Activated T-cell treated with anti-CD3 and anti-CD28 coated beads, Interleukin-2, amount 50 U/mL, for 48 hours (primary cell): ENCODE results near the gene TRAIP.
A peak's percentile ranks its signal among the peaks of the same experiment; 100 is the strongest.
"Not testable (repeated sequence)": the region's sequence is repeated elsewhere in the genome, so short reads cannot be mapped to it uniquely, and the experiment has no call there.

Experiments used
- DNase-seq, 2 experiments: peaks; one replicate each; pipeline ENCODE4 v3.0.0-alpha.2; 2020

TRAIP gene

GRCh38 chr3:49856181-49857005 lies at the start of gene TRAIP:
Gene TRAIP, minus strand, starts transcription at chr3:49856564. Its CDS starts 111 bp downstream, at chr3:49856453.
- DNase-seq = peak; percentile 98

- DNase-seq = not testable (repeated sequence)
These were observed 48.1 kb upstream of the TRAIP start for GRCh38 chr3:49904448-49904847.

GRCh38 chr3:49903451-49904424 lies 47.4 kb upstream of the TRAIP start, which contains the start of gene MST1R:
Gene MST1R, minus strand, starts transcription at chr3:49903873. Its CDS starts 264 bp downstream, at chr3:49903609.
- peak; percentile 90 to 93 for DNase-seq

GRCh38 chr3:49902511-49903345 lies 46.4 kb upstream of the TRAIP start:
- DNase-seq = no peak

GRCh38 chr3:49901366-49902339 lies 45.3 kb upstream of the TRAIP start:
- no peak for DNase-seq

GRCh38 chr3:49900491-49901153 lies 44.3 kb upstream of the TRAIP start:
- no peak for DNase-seq

- peak in 1 of 2 experiments; percentile 33 for DNase-seq
These were observed 43.5 kb upstream of the TRAIP start for GRCh38 chr3:49899815-49900214.

- no peak for DNase-seq
These were observed 42.6 kb upstream of the TRAIP start for GRCh38 chr3:49898991-49899390.

GRCh38 chr3:49896345-49896744 lies 40.0 kb upstream of the TRAIP start:
- no peak for DNase-seq

GRCh38 chr3:49895791-49896190 lies 39.4 kb upstream of the TRAIP start:
- DNase-seq = no peak

GRCh38 chr3:49889296-49889695 lies 32.9 kb upstream of the TRAIP start:
- DNase-seq = no peak

GRCh38 chr3:49886922-49887265 lies 30.5 kb upstream of the TRAIP start:
- no peak for DNase-seq

- DNase-seq = no peak
These were observed 27.6 kb upstream of the TRAIP start for GRCh38 chr3:49883998-49884397.

- no peak for DNase-seq
These were observed 25.8 kb upstream of the TRAIP start for GRCh38 chr3:49882166-49882565.

- no peak for DNase-seq
These were observed 24.4 kb upstream of the TRAIP start for GRCh38 chr3:49880581-49881315.

GRCh38 chr3:49879721-49880120 lies 23.4 kb upstream of the TRAIP start:
- DNase-seq = no peak

- no peak for DNase-seq
These were observed 22.3 kb upstream of the TRAIP start for GRCh38 chr3:49878686-49879085.

GRCh38 chr3:49877716-49878115 lies 21.4 kb upstream of the TRAIP start:
- DNase-seq = no peak

- no peak for DNase-seq
These were observed 20.2 kb upstream of the TRAIP start for GRCh38 chr3:49876567-49876966.

- no peak for DNase-seq
These were observed 17.3 kb upstream of the TRAIP start for GRCh38 chr3:49873623-49874022.
